H54 (cell line): ENCODE data around the gene INPP5F.
"Not testable (repeated sequence)": the region's sequence is repeated elsewhere in the genome, so short reads cannot be mapped to it uniquely, and the experiment has no call there.

Experiments used
- DNase-seq: peaks from one replicate; pipeline ENCODE4 v3.0.0; 2011; ENCODE audit warnings: low spot score, mixed read lengths; ENCODE audit not compliant: insufficient read length
- FAIRE-seq: peaks from 3 replicates; lab custom pipeline; 2011; peaks lifted over from hg19 to GRCh38; lab: Jason Lieb, UNC
- POLR2A ChIP-seq: IDR thresholded peaks from 2 replicates; pipeline ENCODE4 v1.6.1; 2011; ENCODE audit warnings: low read depth, mild to moderate bottlenecking, low read length

INPP5F gene

GRCh38 chr10:119852277-119852676 lies 126.4 kb downstream of the INPP5F start:
- FAIRE-seq (no peak), DNase-seq (no peak)
- no peak for TF ChIP-seq POLR2A

DNA sequence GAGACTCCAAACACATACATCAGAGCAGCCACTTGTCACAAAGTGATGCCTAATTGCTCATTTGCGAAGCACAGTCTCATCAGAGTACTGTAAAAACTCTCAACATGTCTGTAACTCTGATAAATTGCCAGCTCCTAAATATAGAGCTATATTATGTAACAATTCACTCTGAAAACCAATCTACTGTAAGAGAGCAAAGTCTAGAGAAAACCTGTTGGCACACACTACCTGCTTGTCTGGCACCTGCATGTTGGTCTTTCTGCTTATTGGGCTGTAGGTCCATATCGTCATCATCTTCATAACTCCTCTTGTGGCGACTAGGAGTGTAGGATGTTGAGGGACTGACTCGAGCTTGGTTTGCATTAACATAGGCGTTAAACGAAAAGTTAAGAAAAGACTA lies 127.0 kb downstream of the INPP5F start:
- DNase-seq (no peak), FAIRE-seq (no peak)
- TF ChIP-seq POLR2A, result no peak

DNA sequence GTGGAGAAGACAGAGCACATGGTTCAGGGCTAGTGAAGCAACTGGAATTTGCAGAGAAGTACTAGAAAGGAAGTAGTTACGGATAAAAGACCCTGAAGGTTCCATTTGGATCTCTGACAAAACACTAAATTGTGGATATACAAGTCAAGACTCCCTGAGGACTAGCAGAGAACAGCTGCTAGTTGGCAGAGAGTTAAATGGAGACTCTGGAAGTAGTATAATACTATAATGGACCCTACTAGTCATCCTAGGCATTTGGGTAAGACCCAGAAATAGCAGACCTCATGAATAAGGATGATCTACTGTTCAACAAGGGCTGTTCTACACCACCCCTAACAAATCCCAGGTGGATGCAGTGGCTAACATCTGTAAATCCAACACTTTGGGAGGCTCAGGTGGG lies 127.7 kb downstream of the INPP5F start:
- no peak for FAIRE-seq
- no peak for DNase-seq
- no peak for TF ChIP-seq POLR2A

DNA sequence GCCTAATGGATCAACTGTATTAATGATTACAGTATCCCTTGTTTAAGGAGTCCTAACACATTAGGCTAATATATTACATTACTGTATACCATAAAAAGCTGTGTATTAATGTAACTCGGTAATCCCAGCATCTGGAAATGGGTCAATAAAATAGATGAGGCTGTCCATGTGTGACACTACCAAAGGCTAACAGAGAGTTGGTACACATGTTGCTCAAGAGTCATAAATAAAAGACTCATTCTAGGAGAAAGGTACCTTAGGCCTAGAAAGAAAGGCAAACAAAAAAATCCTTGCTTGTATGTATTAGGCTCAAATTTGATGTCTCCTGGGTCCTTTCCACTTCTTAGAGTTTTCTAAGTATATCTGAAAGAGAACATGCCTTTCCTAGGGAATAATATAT lies 132.2 kb downstream of the INPP5F start:
- FAIRE-seq, result no peak

GRCh38 chr10:119859420-119860258 lies 133.8 kb downstream of the INPP5F start:
- DNase-seq (no peak), FAIRE-seq (peak; percentile 94)
- no peak for TF ChIP-seq POLR2A

More for the DNA sequence above, 132.2 kb downstream of the INPP5F start:
- no peak for TF ChIP-seq POLR2A
- no peak for DNase-seq

GRCh38 chr10:119860866-119861607 lies 135.2 kb downstream of the INPP5F start:
- FAIRE-seq (peak; percentile 15), DNase-seq (no peak)
- no peak for TF ChIP-seq POLR2A

DNA sequence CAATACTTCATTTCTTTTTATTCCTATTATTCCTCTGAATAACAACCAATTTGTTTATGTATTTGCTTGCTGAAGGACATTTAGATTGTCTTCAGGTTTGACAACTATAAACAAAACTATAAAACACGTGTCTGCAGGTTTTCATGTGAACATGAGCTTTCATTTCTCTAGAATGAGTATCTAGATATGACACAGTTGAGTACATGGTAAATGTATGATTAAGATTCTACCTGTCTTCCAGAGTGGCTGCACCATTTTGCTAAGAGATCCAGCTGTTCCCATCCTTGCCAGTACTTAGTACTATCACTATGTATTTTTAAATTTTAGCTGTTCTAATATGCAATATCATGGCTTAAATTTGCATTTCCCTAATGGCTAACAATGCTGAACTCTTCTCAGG lies 136.7 kb downstream of the INPP5F start:
- no peak for DNase-seq
- peak; percentile 82 for FAIRE-seq
- no peak for TF ChIP-seq POLR2A

DNA sequence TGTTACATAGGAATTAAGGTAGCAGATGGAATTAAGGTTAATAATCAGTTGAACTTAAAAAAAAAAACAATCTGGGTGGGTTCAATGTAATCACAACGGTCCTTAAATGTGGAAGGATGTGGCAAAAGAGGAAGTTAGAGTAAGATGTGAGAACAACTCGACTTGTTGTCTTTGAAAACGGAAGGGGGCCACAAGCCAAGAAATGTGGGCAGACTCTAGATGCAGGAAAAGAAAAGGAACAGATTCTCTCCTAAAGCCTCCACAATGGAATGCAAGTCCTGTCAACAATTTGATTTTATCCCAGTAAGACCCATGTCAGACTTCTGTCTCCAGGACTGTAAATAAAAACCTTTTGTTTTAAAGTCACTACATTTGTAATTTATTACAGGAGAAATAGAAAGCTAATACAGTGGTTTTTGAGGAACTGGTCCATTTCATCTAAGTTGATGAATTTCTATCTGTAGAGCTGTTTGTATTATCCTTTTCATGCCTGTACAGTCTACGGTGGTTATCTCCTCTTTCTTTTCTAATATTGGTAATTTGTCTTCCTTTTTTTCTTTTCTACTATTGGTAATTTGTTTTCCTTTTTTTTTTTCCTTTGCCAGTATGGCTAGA lies 138.2 kb downstream of the INPP5F start:
- no peak for FAIRE-seq
- TF ChIP-seq POLR2A, result no peak
- DNase-seq, result no peak

DNA sequence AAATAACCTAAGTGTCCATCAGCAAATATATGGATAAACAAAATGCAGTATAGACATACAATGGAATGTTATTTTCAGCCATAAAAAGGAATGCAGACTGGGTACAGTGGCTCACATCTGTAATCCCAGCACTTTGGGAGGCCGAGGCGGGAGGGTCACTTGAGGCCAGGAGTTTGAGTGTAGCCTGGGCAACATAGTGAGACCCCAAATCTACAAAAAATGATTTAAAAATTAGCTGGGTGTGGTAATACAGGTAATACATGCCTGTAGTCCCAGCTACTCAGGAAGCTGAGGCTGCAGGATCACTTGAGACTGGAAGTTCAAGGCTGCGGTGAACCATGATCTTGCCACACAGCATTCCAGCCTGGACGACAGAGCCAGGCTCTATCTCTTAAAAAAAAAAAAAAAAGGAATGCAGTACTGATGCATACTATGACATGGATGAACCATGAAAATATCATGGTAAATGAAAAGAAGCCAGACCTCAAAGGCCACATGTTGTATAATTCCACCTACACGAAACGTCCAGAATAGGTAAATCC lies 139.9 kb downstream of the INPP5F start:
- DNase-seq (no peak), FAIRE-seq (no peak)
- TF ChIP-seq POLR2A, result no peak

GRCh38 chr10:119867317-119867716 lies 141.5 kb downstream of the INPP5F start:
- no peak for FAIRE-seq
- no peak for DNase-seq
- no peak for TF ChIP-seq POLR2A

- FAIRE-seq, DNase-seq: not testable (repeated sequence)
These were observed 143.5 kb downstream of the INPP5F start for GRCh38 chr10:119869398-119869797.

GRCh38 chr10:119871881-119872609 lies 146.2 kb downstream of the INPP5F start:
- TF ChIP-seq POLR2A, result no peak
- FAIRE-seq (no peak), DNase-seq (peak; percentile 31)

DNA sequence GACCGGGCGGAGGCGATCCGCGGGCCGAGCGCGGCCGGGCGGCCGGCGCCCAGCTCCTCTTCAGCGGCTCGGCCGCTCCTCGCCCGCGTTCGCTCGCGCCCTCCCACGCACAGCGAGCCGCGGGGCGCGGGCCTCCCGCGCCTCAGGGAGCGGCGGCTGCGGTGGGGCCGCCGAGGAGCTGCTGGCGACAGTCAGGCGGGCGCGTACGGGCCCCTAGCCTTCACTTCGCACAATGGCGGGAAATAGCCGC lies 146.7 kb downstream of the INPP5F start, which contains the start of gene MCMBP:
Gene MCMBP (minus strand): TSS at position 234 of the 250 bp plus-strand sequence. CDS start 259 bp downstream, outside the sequence.
- DNase-seq, result no peak
- TF ChIP-seq POLR2A, result peak; percentile 78
- no peak for FAIRE-seq
